ENCODE results near the gene ASB4.
"Not testable (repeated sequence)": the region's sequence is repeated elsewhere in the genome, so short reads cannot be mapped to it uniquely, and the experiment has no call there.

Gene ASB4

GRCh38 chr7:95478272-95479037 is 7.3 kb upstream of the ASB4 start:
- DNase-seq: peak; percentile 56

GRCh38 chr7:95479992-95480624 is 5.6 kb upstream of the ASB4 start:
- DNase-seq: no peak

GRCh38 chr7:95481271-95482165 is 4.2 kb upstream of the ASB4 start:
- no peak for DNase-seq

GRCh38 chr7:95482424-95482823 is 3.3 kb upstream of the ASB4 start:
- DNase-seq: no peak

- DNase-seq: no peak
Observed at GRCh38 chr7:95490231-95490762, 4.6 kb downstream of the ASB4 start.

GRCh38 chr7:95491201-95491600 is 5.5 kb downstream of the ASB4 start:
- no peak for DNase-seq

GRCh38 chr7:95491634-95492314 is 6.0 kb downstream of the ASB4 start:
- no peak for DNase-seq

- no peak for DNase-seq
Observed at GRCh38 chr7:95493247-95493646, 7.5 kb downstream of the ASB4 start.

GRCh38 chr7:95493844-95494243 is 8.1 kb downstream of the ASB4 start:
- DNase-seq: no peak

- DNase-seq: no peak
Observed at GRCh38 chr7:95501261-95501832, 15.6 kb downstream of the ASB4 start.

- DNase-seq: no peak
Observed at GRCh38 chr7:95502403-95502802, 16.7 kb downstream of the ASB4 start.

GRCh38 chr7:95503271-95504131 is 17.8 kb downstream of the ASB4 start:
- DNase-seq: no peak

- DNase-seq: not testable (repeated sequence)
Observed at GRCh38 chr7:95504132-95504588, 18.4 kb downstream of the ASB4 start.

GRCh38 chr7:95508780-95509179 is 23.0 kb downstream of the ASB4 start:
- no peak for DNase-seq

- peak; percentile 40 for DNase-seq
Observed at GRCh38 chr7:95509199-95509598, 23.5 kb downstream of the ASB4 start.

GRCh38 chr7:95511716-95512260 is 26.0 kb downstream of the ASB4 start:
- DNase-seq: peak; percentile 13

- no peak for DNase-seq
Observed at GRCh38 chr7:95517458-95517857, 31.7 kb downstream of the ASB4 start.

- no peak for DNase-seq
Observed at GRCh38 chr7:95517870-95518269, 32.1 kb downstream of the ASB4 start.

GRCh38 chr7:95520136-95520535 is 34.4 kb downstream of the ASB4 start:
- no peak for DNase-seq

GRCh38 chr7:95525503-95525902 is 39.8 kb downstream of the ASB4 start:
- DNase-seq: no peak

Measured in NCI-H2081 treated with DMSO at 0.1 percent for 48 hours (cell line).